Endodermal cell (in vitro differentiated cells): Measurements from ENCODE around the gene TMEM30B. TPM values are rescaled to one million over a fixed set of nuclear protein-coding genes. Genes with fewer than 3 reads are reported as not detected.

Experiments used
- DNase-seq: peaks from one replicate; pipeline ENCODE4 v3.0.0-alpha.2; 2017
- H3K27ac ChIP-seq: 2 replicates; pipeline ENCODE4 v1.5.1; 2013; ENCODE audit warnings: mild to moderate bottlenecking, low read depth, low read length, moderate library complexity
- H3K27me3 ChIP-seq: 2 replicates; pipeline ENCODE4 v1.6.1; 2013; ENCODE audit warnings: mild to moderate bottlenecking, low read length, moderate library complexity; ENCODE audit not compliant: insufficient read depth, control insufficient read depth, poor library complexity, severe bottlenecking
- H3K36me3 ChIP-seq: 2 replicates; pipeline ENCODE4 v1.7.0; 2013; ENCODE audit warnings: mild to moderate bottlenecking, low read length, moderate library complexity; ENCODE audit not compliant: control insufficient read depth, insufficient read depth
- H3K4me1 ChIP-seq: one replicate; pipeline ENCODE4 v1.7.0; 2013; ENCODE audit warnings: low read length; ENCODE audit not compliant: control insufficient read depth, insufficient read depth
- H3K4me3 ChIP-seq: 2 replicates; pipeline ENCODE4 v1.5.1; 2013; ENCODE audit warnings: mild to moderate bottlenecking, low read length, moderate library complexity
- H3K9ac ChIP-seq: 2 replicates; pipeline ENCODE4 v1.6.1; 2013; ENCODE audit warnings: mild to moderate bottlenecking, low read length, moderate library complexity; ENCODE audit not compliant: poor library complexity, severe bottlenecking; ENCODE audit errors: extremely low read depth
- H3K9me3 ChIP-seq: 2 replicates; pipeline ENCODE4 v1.6.1; 2013; ENCODE audit warnings: mild to moderate bottlenecking, low read length, moderate library complexity; ENCODE audit not compliant: control insufficient read depth
- H3K27ac Mint-ChIP-seq: 2 replicates; pipeline ENCODE4 v1.8.0; 2020; ENCODE audit warnings: mixed read lengths
- H3K27me3 Mint-ChIP-seq: 2 replicates; pipeline ENCODE4 v1.8.0; 2021; ENCODE audit warnings: mild to moderate bottlenecking, mixed read lengths; ENCODE audit not compliant: insufficient read depth
- H3K36me3 Mint-ChIP-seq: 2 replicates; pipeline ENCODE4 v1.8.0; 2020; ENCODE audit warnings: low read depth, mixed read lengths
- H3K4me1 Mint-ChIP-seq: 2 replicates; pipeline ENCODE4 v1.8.0; 2020; ENCODE audit warnings: mixed read lengths
- H3K4me3 Mint-ChIP-seq: 2 replicates; pipeline ENCODE4 v1.8.0; 2020; ENCODE audit warnings: mild to moderate bottlenecking, moderate library complexity, mixed read lengths
- H3K9me3 Mint-ChIP-seq: 2 replicates; pipeline ENCODE4 v1.8.0; 2020; ENCODE audit warnings: mild to moderate bottlenecking, mixed read lengths
- CTCF ChIP-seq: fragments of 200-600 bp; sonication (generic); conservative IDR thresholded peaks from 2 replicates; pipeline ENCODE4 v1.5.0; 2021; ENCODE audit warnings: antibody characterized with exemption, mild to moderate bottlenecking
- WGBS, 2 experiments: methylation state at CpG; one replicate each; pipeline versions ENCODE4 v1.1.5 to v1.1.7; 2013; ENCODE audit warnings: missing lambda C conversion rate in 2 of 2, mixed read lengths in 1 of 2; ENCODE audit not compliant: insufficient coverage in 1 of 2, insufficient read length in 1 of 2; 5-methylcytosine and 5-hydroxymethylcytosine counted together
- total RNA-seq, 2 donors: library from RNA; stranded (reverse); fragmentation: NEBNext Ultra II Directional in 1 of 2; extraction: Animal tissue kit (Norgen Biotek cat#: 25700) in 1 of 2; gene quantifications; 2 replicates in 1 of 2; 3 replicates in 1 of 2; pipeline ENCODE4 v1.2.1, GENCODE V29; 2021

The TMEM30B gene
- total RNA-seq, 2 donors from 2014 or later = 10.1 to 11.4 TPM

- Mint-ChIP-seq H3K27ac (no peak overlapping the region), H3K4me1 (peaks cover 10% of the 10 kb centered on the region), H3K9me3 (no peaks in the 10 kb centered on the region), H3K27me3 (no peaks in the 10 kb centered on the region), H3K36me3 (no peaks in the 10 kb centered on the region), H3K4me3 (no peak overlapping the region)
- Histone ChIP-seq H3K9me3 (no peaks in the 10 kb centered on the region), H3K36me3 (no peaks in the 10 kb centered on the region), H3K4me3 (no peak overlapping the region), H3K4me1 (peaks cover 2% of the 10 kb centered on the region), H3K27me3 (no peaks in the 10 kb centered on the region), H3K27ac (no peak overlapping the region), H3K9ac (no peak overlapping the region)
- TF ChIP-seq CTCF = no peak
- 74 to 98% methylated on average over 5 to 7 of the region's 7 CpGs for WGBS, 2 experiments
- no peak for DNase-seq
Observed at GRCh38 chr14:61300754-61301153, 19.6 kb upstream of the TMEM30B start.

GRCh38 chr14:61300209-61300608 is 19.1 kb upstream of the TMEM30B start:
- Histone ChIP-seq H3K9ac (no peak overlapping the region), H3K36me3 (no peaks in the 10 kb centered on the region), H3K27me3 (peaks cover 5% of the 10 kb centered on the region), H3K27ac (no peak overlapping the region), H3K4me3 (no peak overlapping the region), H3K9me3 (no peaks in the 10 kb centered on the region), H3K4me1 (peaks cover 2% of the 10 kb centered on the region)
- DNase-seq = no peak
- no peak for TF ChIP-seq CTCF
- no peak overlapping the region for H3K27ac Mint-ChIP-seq
- no peaks in the 10 kb centered on the region for H3K9me3 Mint-ChIP-seq
- no peaks in the 10 kb centered on the region for H3K36me3 Mint-ChIP-seq
- H3K4me1 Mint-ChIP-seq = peaks cover 10% of the 10 kb centered on the region
- H3K4me3 Mint-ChIP-seq = no peak overlapping the region
- H3K27me3 Mint-ChIP-seq = no peaks in the 10 kb centered on the region
- 57 to 100% methylated on average over 1 to 2 of the region's 2 CpGs for WGBS, 2 experiments

GRCh38 chr14:61298824-61299223 is 17.7 kb upstream of the TMEM30B start:
- no peak for TF ChIP-seq CTCF
- peaks cover 10% of the 10 kb centered on the region for H3K4me1 Mint-ChIP-seq
- DNase-seq = no peak
- H3K9me3 Mint-ChIP-seq = no peaks in the 10 kb centered on the region
- H3K36me3 ChIP-seq = no peaks in the 10 kb centered on the region
- H3K9me3 ChIP-seq = no peaks in the 10 kb centered on the region
- peaks cover 5% of the 10 kb centered on the region for H3K27me3 ChIP-seq
- H3K4me3 Mint-ChIP-seq = no peak overlapping the region
- H3K27me3 Mint-ChIP-seq = no peaks in the 10 kb centered on the region
- no peak overlapping the region for H3K27ac ChIP-seq
- WGBS, 2 experiments = 92 to 100% methylated on average over 1 to 3 of the region's 3 CpGs
- H3K4me1 ChIP-seq = peaks cover 2% of the 10 kb centered on the region
- no peak overlapping the region for H3K27ac Mint-ChIP-seq
- no peak overlapping the region for H3K9ac ChIP-seq
- H3K36me3 Mint-ChIP-seq = no peaks in the 10 kb centered on the region
- H3K4me3 ChIP-seq = no peak overlapping the region
